Glutamatergic neuron (in vitro differentiated cells): ENCODE measurements around the gene CBX2. TPM values are rescaled to one million over a fixed set of nuclear protein-coding genes. Genes with fewer than 3 reads are reported as not detected.

Experiments
- DNase-seq: peaks from one replicate; pipeline ENCODE4 v3.0.0; 2022
- H3K27ac Mint-ChIP-seq: one replicate; pipeline ENCODE4 v1.8.0; 2020; ENCODE audit warnings: mild to moderate bottlenecking, mixed read lengths, inconsistent platforms; ENCODE audit not compliant: unreplicated experiment
- H3K27me3 Mint-ChIP-seq: one replicate; pipeline ENCODE4 v1.8.0; 2020; ENCODE audit warnings: mild to moderate bottlenecking, moderate library complexity, mixed read lengths, inconsistent platforms; ENCODE audit not compliant: unreplicated experiment
- H3K36me3 Mint-ChIP-seq: one replicate; pipeline ENCODE4 v1.8.0; 2020; ENCODE audit warnings: mild to moderate bottlenecking, mixed read lengths, inconsistent platforms; ENCODE audit not compliant: unreplicated experiment
- H3K4me1 Mint-ChIP-seq: one replicate; pipeline ENCODE4 v1.8.0; 2020; ENCODE audit warnings: mild to moderate bottlenecking, low read depth, mixed read lengths, inconsistent platforms; ENCODE audit not compliant: unreplicated experiment
- H3K4me3 Mint-ChIP-seq: one replicate; pipeline ENCODE4 v1.8.0; 2020; ENCODE audit warnings: mild to moderate bottlenecking, mixed read lengths, inconsistent platforms; ENCODE audit not compliant: unreplicated experiment
- H3K9me3 Mint-ChIP-seq: one replicate; pipeline ENCODE4 v1.8.0; 2020; ENCODE audit warnings: mild to moderate bottlenecking, moderate library complexity, mixed read lengths, inconsistent platforms; ENCODE audit not compliant: unreplicated experiment
- CTCF ChIP-seq: fragments of 200-600 bp; sonication (generic); IDR thresholded peaks from one replicate; pipeline ENCODE4 v1.5.0; 2021; ENCODE audit not compliant: partially characterized antibody, unreplicated experiment
- total RNA-seq: library from RNA; stranded (reverse); fragmentation: NEBNext Ultra II Directional; extraction: Animal tissue kit (Norgen Biotek cat#: 25700); gene quantifications from one replicate; pipeline ENCODE4 v1.2.1, GENCODE V29; 2021; ENCODE audit not compliant: unreplicated experiment

The CBX2 gene
- total RNA-seq, 1 donor from 2014 or later, result 78.8 TPM

GRCh38 chr17:79814127-79814973 is 36.4 kb downstream of the CBX2 start:
- peaks cover 11% of the 10 kb centered on the region for H3K9me3 Mint-ChIP-seq
- peaks cover 34% of the 10 kb centered on the region for H3K27me3 Mint-ChIP-seq
- peaks cover 5% of the 10 kb centered on the region for H3K36me3 Mint-ChIP-seq
- no peak for DNase-seq
- H3K27ac Mint-ChIP-seq, result no peak overlapping the region
- peaks cover 9% of the 10 kb centered on the region for H3K4me1 Mint-ChIP-seq
- H3K4me3 Mint-ChIP-seq, result peak overlapping the region; percentile 59
- TF ChIP-seq CTCF, result no peak

- Mint-ChIP-seq H3K4me1 (peaks cover 9% of the 10 kb centered on the region), H3K27me3 (peaks cover 38% of the 10 kb centered on the region), H3K9me3 (peaks cover 11% of the 10 kb centered on the region), H3K27ac (no peak overlapping the region), H3K4me3 (no peak overlapping the region), H3K36me3 (peaks cover 5% of the 10 kb centered on the region)
- DNase-seq, result peak; percentile 44
- no peak for TF ChIP-seq CTCF
Observed at GRCh38 chr17:79814974-79815835, 37.3 kb downstream of the CBX2 start.

- TF ChIP-seq CTCF, result no peak
- H3K36me3 Mint-ChIP-seq, result peaks cover 6% of the 10 kb centered on the region
- no peak overlapping the region for H3K27ac Mint-ChIP-seq
- H3K9me3 Mint-ChIP-seq, result peaks cover 8% of the 10 kb centered on the region
- DNase-seq, result no peak
- H3K4me1 Mint-ChIP-seq, result peaks cover 9% of the 10 kb centered on the region
- peak overlapping the region; percentile 49 for H3K4me3 Mint-ChIP-seq
- H3K27me3 Mint-ChIP-seq, result peaks cover 40% of the 10 kb centered on the region
Observed at GRCh38 chr17:79815836-79816461, 38.0 kb downstream of the CBX2 start.

GRCh38 chr17:79818026-79818758 is 40.2 kb downstream of the CBX2 start:
- H3K27me3 Mint-ChIP-seq, result peaks cover 42% of the 10 kb centered on the region

More at GRCh38 chr17:79818026-79818758, 40.2 kb downstream of the CBX2 start:
- Mint-ChIP-seq H3K9me3 (peaks cover 9% of the 10 kb centered on the region), H3K36me3 (peaks cover 12% of the 10 kb centered on the region), H3K4me1 (peaks cover 6% of the 10 kb centered on the region), H3K4me3 (no peak overlapping the region), H3K27ac (no peak overlapping the region)
- no peak for TF ChIP-seq CTCF
- no peak for DNase-seq
